H1 (cell line): ENCODE data around the gene AOPEP. TPM values are rescaled to one million over a fixed set of nuclear protein-coding genes. Genes with fewer than 3 reads are reported as not detected.

ENCODE experiments used
- ASH2L ChIP-seq: fragments of 200-600, 300-600 bp; sonication (generic); IDR thresholded peaks from one replicate; pipeline ENCODE4 v1.7.1; 2017; ENCODE audit warnings: low read length
- BACH1 ChIP-seq: IDR thresholded peaks from 2 replicates; pipeline ENCODE4 v1.6.1; 2012; ENCODE audit warnings: low read length, improper control_type of control experiment
- BRCA1 ChIP-seq: IDR thresholded peaks from 2 replicates; pipeline ENCODE4 v1.6.1; 2012; ENCODE audit warnings: low read depth, low read length, improper control_type of control experiment
- CBX5 ChIP-seq: fragments of 300-800, 300-1000 bp; sonication (generic); IDR thresholded peaks from 2 replicates; pipeline ENCODE4 v1.7.1; 2016; ENCODE audit warnings: antibody characterized with exemption, low read length, low read depth
- CHD1 ChIP-seq: IDR thresholded peaks from 2 replicates; pipeline ENCODE4 v1.6.1; 2012; ENCODE audit warnings: low read depth, low read length, improper control_type of control experiment
- CHD2 ChIP-seq: IDR thresholded peaks from 2 replicates; pipeline ENCODE4 v1.6.1; 2012; ENCODE audit warnings: low read length, improper control_type of control experiment
- CTBP2 ChIP-seq: IDR thresholded peaks from 2 replicates; pipeline ENCODE4 v1.7.0; 2011; ENCODE audit warnings: borderline replicate concordance, mild to moderate bottlenecking, moderate library complexity, mixed read lengths, low read length; ENCODE audit not compliant: insufficient read depth, insufficient read length
- EGR1 ChIP-seq: IDR thresholded peaks from 2 replicates; pipeline ENCODE4 v1.6.1; 2011; ENCODE audit warnings: low read depth, low read length, borderline replicate concordance
- JUN ChIP-seq: IDR thresholded peaks from 2 replicates; pipeline ENCODE4 v1.6.1; 2011; ENCODE audit warnings: low read depth, mild to moderate bottlenecking, improper control_type of control experiment, low read length
- KDM1A ChIP-seq: fragments of 200-600, 300-600 bp; sonication (generic); IDR thresholded peaks from 2 replicates; pipeline ENCODE4 v1.7.1; 2016; ENCODE audit warnings: mild to moderate bottlenecking, low read length, borderline replicate concordance
- KDM4A ChIP-seq: IDR thresholded peaks from one replicate; pipeline ENCODE4 v1.7.1; 2012; ENCODE audit warnings: low read depth, mild to moderate bottlenecking, moderate library complexity, low read length, inconsistent platforms; ENCODE audit not compliant: severe bottlenecking
- KDM5A ChIP-seq: fragments of 200-600 bp; IDR thresholded peaks from 2 replicates; pipeline ENCODE4 v1.7.1; 2012; ENCODE audit warnings: mild to moderate bottlenecking, low read length, inconsistent platforms, mixed read lengths
- POLR2A ChIP-seq, 2 experiments: IDR thresholded peaks; 1 replicate in 1 of 2; 2 replicates in 1 of 2; pipeline ENCODE4 v1.6.1; 2011; ENCODE audit warnings: low read depth in 2 of 2, low read length in 2 of 2, mild to moderate bottlenecking in 2 of 2; ENCODE audit errors: control extremely low read depth in 1 of 2
- RBBP5 ChIP-seq: IDR thresholded peaks from 2 replicates; pipeline ENCODE4 v1.7.1; 2012; ENCODE audit warnings: low read depth, mild to moderate bottlenecking, inconsistent platforms, low read length, moderate library complexity, borderline replicate concordance
- SAP30 ChIP-seq: fragments of 300-600 bp; sonication (generic); IDR thresholded peaks from 2 replicates; pipeline ENCODE4 v1.7.1; 2012; ENCODE audit warnings: low read length, moderate library complexity, mild to moderate bottlenecking, inconsistent platforms; ENCODE audit not compliant: insufficient read depth, insufficient replicate concordance
- SIX5 ChIP-seq: IDR thresholded peaks from 2 replicates; pipeline ENCODE4 v1.6.1; 2011; ENCODE audit warnings: mild to moderate bottlenecking, low read depth, low read length
- SRF ChIP-seq: IDR thresholded peaks from 2 replicates; pipeline ENCODE4 v1.6.1; 2011; ENCODE audit warnings: mild to moderate bottlenecking, low read depth, low read length, moderate library complexity
- TCF12 ChIP-seq: IDR thresholded peaks from 2 replicates; pipeline ENCODE4 v1.6.1; 2011; ENCODE audit warnings: low read depth, mild to moderate bottlenecking, low read length
- TEAD4 ChIP-seq: IDR thresholded peaks from 2 replicates; pipeline ENCODE4 v1.6.1; 2012; ENCODE audit warnings: low read depth, low read length, inconsistent platforms, mixed read lengths
- polyA plus RNA-seq, 7 experiments: library from polyadenylated mRNA; depleted of rRNA in 3 of 7; stranded (reverse) in 5 of 7; unstranded in 2 of 7; fragments of >200 nt in 5 of 7; fragments of 200-250 nt in 2 of 7; gene quantifications; 1 replicate in 5 of 7; 2 replicates in 1 of 7; 4 replicates in 1 of 7; pipeline versions ENCODE4 v1.2.1 to v1.2.3, GENCODE V29; 2011 to 2013; ENCODE audit warnings: missing spikeins in 2 of 7, mixed read lengths in 2 of 7
- total RNA-seq: library from RNA; stranded (reverse); fragmentation: NEBNext Ultra II Directional; extraction: Animal tissue kit (Norgen Biotek cat#: 25700); gene quantifications from 2 replicates; pipeline ENCODE4 v1.2.1, GENCODE V29; 2021
- TF ChIP-seq, protein P1 (sequence below): IDR thresholded peaks from 2 replicates; pipeline ENCODE4 v1.6.1; 2011; ENCODE audit warnings: low read length, improper control_type of control experiment
- TF ChIP-seq, protein P2 (sequence below): IDR thresholded peaks from 2 replicates; pipeline ENCODE4 v1.6.1; 2012; ENCODE audit warnings: low read length, inconsistent platforms
- TF ChIP-seq, protein P3 (sequence below): IDR thresholded peaks from 2 replicates; pipeline ENCODE4 v1.6.1; 2011; ENCODE audit warnings: low read depth, mild to moderate bottlenecking, low read length; ENCODE audit not compliant: insufficient read depth

Gene AOPEP
- total and polyA plus RNA-seq, 2 of the 8 experiments (the other 6 are each of a cell fraction or from before 2014, with no cell fraction given) = 6.1 to 14.3 TPM

DNA sequence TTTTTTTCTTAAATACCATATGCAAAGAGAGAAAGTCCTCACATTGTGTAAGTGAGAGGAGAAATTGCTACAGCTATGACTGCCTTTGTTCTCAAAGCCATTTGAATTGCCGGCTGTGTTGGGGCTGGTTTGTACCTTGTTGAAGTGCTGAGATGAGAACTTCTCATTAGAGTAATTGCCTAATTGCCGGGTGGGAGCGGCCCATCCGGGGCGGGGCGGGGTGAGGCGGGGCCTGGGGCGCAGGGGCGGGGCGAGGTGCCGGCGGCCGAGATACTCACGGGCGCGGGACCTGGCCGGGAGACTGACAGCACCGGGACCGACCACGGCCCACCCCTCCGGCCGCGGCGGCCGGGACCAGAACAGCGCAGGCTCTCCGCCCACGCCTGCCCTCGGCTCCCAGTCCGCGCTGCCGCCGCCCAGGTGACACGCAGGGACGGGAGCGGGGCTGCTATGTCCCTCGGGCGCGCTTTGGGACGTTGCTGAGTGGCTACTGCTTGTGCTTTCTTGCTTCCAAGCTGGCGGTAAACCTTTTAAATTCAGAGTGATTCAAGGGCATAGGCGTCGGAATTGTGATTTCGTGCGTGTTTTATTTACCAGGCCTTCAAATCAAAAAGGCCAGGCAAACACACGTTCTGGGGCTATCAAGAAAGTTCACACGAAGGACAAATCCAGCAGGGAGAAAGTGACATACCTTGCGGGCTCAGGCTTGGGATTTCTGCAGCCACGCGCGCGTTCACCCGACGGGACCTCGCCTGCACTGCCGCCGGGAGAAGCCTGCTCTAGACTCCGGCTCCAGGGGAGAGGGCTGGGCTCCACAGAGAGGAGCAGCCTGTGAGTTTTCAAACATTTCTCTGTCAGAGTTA, 322.0 kb downstream of the AOPEP start (continued):
- TF ChIP-seq, protein P1, sequence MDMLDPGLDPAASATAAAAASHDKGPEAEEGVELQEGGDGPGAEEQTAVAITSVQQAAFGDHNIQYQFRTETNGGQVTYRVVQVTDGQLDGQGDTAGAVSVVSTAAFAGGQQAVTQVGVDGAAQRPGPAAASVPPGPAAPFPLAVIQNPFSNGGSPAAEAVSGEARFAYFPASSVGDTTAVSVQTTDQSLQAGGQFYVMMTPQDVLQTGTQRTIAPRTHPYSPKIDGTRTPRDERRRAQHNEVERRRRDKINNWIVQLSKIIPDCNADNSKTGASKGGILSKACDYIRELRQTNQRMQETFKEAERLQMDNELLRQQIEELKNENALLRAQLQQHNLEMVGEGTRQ = no peak
- TF ChIP-seq POLR2A (IDR thresholded peaks at IDR 0.05; ENCODE audit: control extremely low read depth in 1 of 2, low read depth in 2 of 2, low read length in 2 of 2) (no peak), ASH2L (peak; percentile 23), CTBP2 (no peak), CHD2 (no peak), BACH1 (peak; percentile 21; the same call in 1 of the 2 replicates), KDM1A (no peak), SIX5 (no peak), KDM4A (no peak), TCF12 (no peak), BRCA1 (no peak), EGR1 (peak; percentile 82; the same call in 1 of the 2 replicates), TEAD4 (no peak), CHD1 (no peak), SRF (no peak), CBX5 (no peak), KDM5A (no peak), JUN (no peak), RBBP5 (0 out of 2 replicates have a peak, but pooled peaks have one; percentile 38), SAP30 (no peak)
- TF ChIP-seq, protein P2, sequence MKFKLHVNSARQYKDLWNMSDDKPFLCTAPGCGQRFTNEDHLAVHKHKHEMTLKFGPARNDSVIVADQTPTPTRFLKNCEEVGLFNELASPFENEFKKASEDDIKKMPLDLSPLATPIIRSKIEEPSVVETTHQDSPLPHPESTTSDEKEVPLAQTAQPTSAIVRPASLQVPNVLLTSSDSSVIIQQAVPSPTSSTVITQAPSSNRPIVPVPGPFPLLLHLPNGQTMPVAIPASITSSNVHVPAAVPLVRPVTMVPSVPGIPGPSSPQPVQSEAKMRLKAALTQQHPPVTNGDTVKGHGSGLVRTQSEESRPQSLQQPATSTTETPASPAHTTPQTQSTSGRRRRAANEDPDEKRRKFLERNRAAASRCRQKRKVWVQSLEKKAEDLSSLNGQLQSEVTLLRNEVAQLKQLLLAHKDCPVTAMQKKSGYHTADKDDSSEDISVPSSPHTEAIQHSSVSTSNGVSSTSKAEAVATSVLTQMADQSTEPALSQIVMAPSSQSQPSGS = no peak
- TF ChIP-seq, protein P3, sequence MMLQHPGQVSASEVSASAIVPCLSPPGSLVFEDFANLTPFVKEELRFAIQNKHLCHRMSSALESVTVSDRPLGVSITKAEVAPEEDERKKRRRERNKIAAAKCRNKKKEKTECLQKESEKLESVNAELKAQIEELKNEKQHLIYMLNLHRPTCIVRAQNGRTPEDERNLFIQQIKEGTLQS = no peak
